Islet precursor cell (in vitro differentiated cells): ENCODE data around the gene COL23A1.

Experiments
- DNase-seq: peaks from one replicate; pipeline ENCODE4 v3.0.0-alpha.2; 2018

Gene COL23A1

GRCh38 chr5:178453224-178453623, 137.0 kb downstream of the COL23A1 start:
- peak; percentile 83 for DNase-seq

- peak; percentile 44 for DNase-seq
Measured at GRCh38 chr5:178450121-178451028, 139.8 kb downstream of the COL23A1 start.

GRCh38 chr5:178449163-178450070, 140.8 kb downstream of the COL23A1 start:
- no peak for DNase-seq

- no peak for DNase-seq
Measured at GRCh38 chr5:178445534-178445933, 144.7 kb downstream of the COL23A1 start.

GRCh38 chr5:178442405-178443257, 147.6 kb downstream of the COL23A1 start:
- DNase-seq: peak; percentile 25

- no peak for DNase-seq
Measured at GRCh38 chr5:178441486-178442270, 148.5 kb downstream of the COL23A1 start.

GRCh38 chr5:178440181-178440580, 150.0 kb downstream of the COL23A1 start:
- DNase-seq: no peak

GRCh38 chr5:178439493-178440180, 150.6 kb downstream of the COL23A1 start:
- no peak for DNase-seq

GRCh38 chr5:178438796-178439195, 151.4 kb downstream of the COL23A1 start:
- DNase-seq: no peak

GRCh38 chr5:178437386-178438075, 152.7 kb downstream of the COL23A1 start:
- DNase-seq: no peak

- no peak for DNase-seq
Measured at GRCh38 chr5:178436326-178436940, 153.8 kb downstream of the COL23A1 start.

- no peak for DNase-seq
Measured at GRCh38 chr5:178435321-178436238, 154.6 kb downstream of the COL23A1 start.

GRCh38 chr5:178434851-178435250, 155.3 kb downstream of the COL23A1 start:
- DNase-seq: no peak

GRCh38 chr5:178434016-178434761, 156.0 kb downstream of the COL23A1 start:
- DNase-seq: no peak

- DNase-seq: no peak
Measured at GRCh38 chr5:178433273-178433775, 156.9 kb downstream of the COL23A1 start.

GRCh38 chr5:178432421-178433272, 157.5 kb downstream of the COL23A1 start:
- DNase-seq: no peak

- no peak for DNase-seq
Measured at GRCh38 chr5:178431782-178432165, 158.4 kb downstream of the COL23A1 start.
